Ramos (cell line): ENCODE data around the gene ATG7.
"Not testable (repeated sequence)": the region's sequence is repeated elsewhere in the genome, so short reads cannot be mapped to it uniquely, and the experiment has no call there.

Experiments used
- in situ Hi-C: fragments of 300-500 bp; cut with MboI; formaldehyde crosslinking; loops from one replicate; pipeline ENCODE4 v1.14.3; 2022; ENCODE audit warnings: low sequenced_read_pairs; ENCODE audit not compliant: unreplicated experiment

Gene ATG7

GRCh38 chr3:11558918-11559815 is 287.0 kb downstream of the ATG7 start:
- in situ Hi-C loops: no loop called here

GRCh38 chr3:11559816-11560633 is 287.8 kb downstream of the ATG7 start:
- in situ Hi-C loops: no loop called here

GRCh38 chr3:11560746-11561145 is 288.5 kb downstream of the ATG7 start:
- in situ Hi-C loops: no loop called here

GRCh38 chr3:11562277-11562881 is 290.2 kb downstream of the ATG7 start:
- in situ Hi-C loops: no loop called here

- in situ Hi-C loops: no loop called here
Measured at GRCh38 chr3:11563159-11563864, 291.1 kb downstream of the ATG7 start.

- in situ Hi-C loops: no loop called here
Measured at GRCh38 chr3:11563865-11564185, 291.6 kb downstream of the ATG7 start.

GRCh38 chr3:11564577-11565001 is 292.4 kb downstream of the ATG7 start:
- in situ Hi-C loops: no loop called here

- in situ Hi-C loops: no loop called here
Measured at GRCh38 chr3:11565072-11565471, 292.9 kb downstream of the ATG7 start.

GRCh38 chr3:11565492-11565891 is 293.3 kb downstream of the ATG7 start:
- in situ Hi-C loops: no loop called here

GRCh38 chr3:11565932-11566331 is 293.7 kb downstream of the ATG7 start:
- in situ Hi-C loops: no loop called here

GRCh38 chr3:11566478-11566877 is 294.3 kb downstream of the ATG7 start:
- in situ Hi-C loops: no loop called here

- in situ Hi-C loops: no loop called here
Measured at GRCh38 chr3:11566916-11567315, 294.7 kb downstream of the ATG7 start.

- in situ Hi-C loops: no loop called here
Measured at GRCh38 chr3:11567516-11568467, 295.6 kb downstream of the ATG7 start.

GRCh38 chr3:11568503-11569155 is 296.4 kb downstream of the ATG7 start:
- in situ Hi-C loops: no loop called here

GRCh38 chr3:11569156-11569741 is 297.1 kb downstream of the ATG7 start:
- in situ Hi-C loops: no loop called here

- in situ Hi-C loops: no loop called here
Measured at GRCh38 chr3:11570251-11570650, 298.1 kb downstream of the ATG7 start.

GRCh38 chr3:11570789-11571495 is 298.7 kb downstream of the ATG7 start:
- in situ Hi-C loops: no loop called here

- in situ Hi-C loops: not testable (repeated sequence)
Measured at GRCh38 chr3:11572660-11573059, 300.5 kb downstream of the ATG7 start.
